HepG2 (cell line): ENCODE results near the gene B4GALT5. TPM values are rescaled to one million over a fixed set of nuclear protein-coding genes. Genes with fewer than 3 reads are reported as not detected.

Experiments
- ADNP ChIP-seq: sonication (generic); formaldehyde crosslinking; IDR thresholded peaks from 2 replicates; pipeline ENCODE4 v1.4.0; 2020; ENCODE audit warnings: missing genetic modification reagents
- ATAD3A ChIP-seq: sonication (generic); formaldehyde crosslinking; IDR thresholded peaks from 2 replicates; pipeline ENCODE4 v1.4.0; 2020; ENCODE audit warnings: missing genetic modification reagents
- DMAP1 ChIP-seq: IDR thresholded peaks from 2 replicates; pipeline ENCODE4 v1.6.1; 2016
- ELK4 ChIP-seq: sonication (generic); formaldehyde crosslinking; IDR thresholded peaks from 2 replicates; pipeline ENCODE4 v1.9.0; 2021; ENCODE audit warnings: missing genetic modification reagents, borderline replicate concordance
- ETS1 ChIP-seq: sonication (generic); formaldehyde crosslinking; IDR thresholded peaks from 2 replicates; pipeline ENCODE4 v1.4.0; 2020; ENCODE audit warnings: missing genetic modification reagents
- HIVEP1 ChIP-seq: sonication (generic); formaldehyde crosslinking; IDR thresholded peaks from 2 replicates; pipeline ENCODE4 v1.4.0; 2020; ENCODE audit warnings: mild to moderate bottlenecking, missing genetic modification reagents
- IKZF5 ChIP-seq: IDR thresholded peaks from 2 replicates; pipeline ENCODE4 v1.6.1; 2018; ENCODE audit warnings: missing genetic modification reagents, mild to moderate bottlenecking, missing compliant biosample characterization
- MAF1 ChIP-seq: sonication (generic); formaldehyde crosslinking; IDR thresholded peaks from 2 replicates; pipeline ENCODE4 v1.5.0; 2020; ENCODE audit warnings: missing genetic modification reagents, borderline replicate concordance
- NFYB ChIP-seq: sonication (generic); formaldehyde crosslinking; IDR thresholded peaks from 2 replicates; pipeline ENCODE4 v1.4.0; 2020; ENCODE audit warnings: missing genetic modification reagents
- PHF5A ChIP-seq: IDR thresholded peaks from one replicate; pipeline ENCODE4 v1.6.1; 2018; ENCODE audit warnings: low read depth, missing genetic modification reagents; ENCODE audit not compliant: unreplicated experiment
- POLR2AphosphoS2 ChIP-seq: IDR thresholded peaks from 2 replicates; pipeline ENCODE4 v1.6.1; 2011; ENCODE audit warnings: low read depth, low read length, improper control_type of control experiment
- RAD51 ChIP-seq: fragments of 450-650 bp; IDR thresholded peaks from 2 replicates; pipeline ENCODE4 v1.6.1; 2016; ENCODE audit warnings: borderline replicate concordance
- RFX3 ChIP-seq: IDR thresholded peaks from 2 replicates; pipeline ENCODE4 v1.6.1; 2016; ENCODE audit warnings: missing biosample characterization, missing genetic modification reagents
- SIX1 ChIP-seq: sonication (generic); formaldehyde crosslinking; IDR thresholded peaks from 2 replicates; pipeline ENCODE4 v1.4.0; 2020; ENCODE audit warnings: missing genetic modification reagents, borderline replicate concordance
- THAP9 ChIP-seq: sonication (generic); formaldehyde crosslinking; IDR thresholded peaks from 2 replicates; pipeline ENCODE4; 2020; ENCODE audit warnings: missing genetic modification reagents, mild to moderate bottlenecking, borderline replicate concordance
- ZMYM3 ChIP-seq: sonication (generic); formaldehyde crosslinking; IDR thresholded peaks from 2 replicates; pipeline ENCODE4 v1.5.1; 2020; ENCODE audit warnings: mild to moderate bottlenecking, missing genetic modification reagents
- ZNF225 ChIP-seq: sonication (generic); formaldehyde crosslinking; IDR thresholded peaks from 2 replicates; pipeline ENCODE4 v1.4.0; 2020; ENCODE audit warnings: mild to moderate bottlenecking, missing genetic modification reagents
- ZNF468 ChIP-seq: sonication (generic); formaldehyde crosslinking; IDR thresholded peaks from 2 replicates; pipeline ENCODE4 v1.8.0; 2022; ENCODE audit warnings: mild to moderate bottlenecking, moderate library complexity, missing genetic modification reagents
- ZNF513 ChIP-seq: sonication (generic); formaldehyde crosslinking; conservative IDR thresholded peaks from 2 replicates; pipeline ENCODE4 v1.5.0; 2020; ENCODE audit warnings: missing genetic modification reagents
- ZNF615 ChIP-seq: sonication (generic); formaldehyde crosslinking; IDR thresholded peaks from 2 replicates; pipeline ENCODE4 v1.5.0; 2020; ENCODE audit warnings: mild to moderate bottlenecking, missing genetic modification reagents, borderline replicate concordance
- ZNF674 ChIP-seq: sonication (generic); formaldehyde crosslinking; IDR thresholded peaks from 2 replicates; pipeline ENCODE4 v1.5.0; 2020; ENCODE audit warnings: low read depth, mild to moderate bottlenecking, missing genetic modification reagents
- ZNF839 ChIP-seq: sonication (generic); formaldehyde crosslinking; IDR thresholded peaks from 2 replicates; pipeline ENCODE4 v1.4.0; 2020; ENCODE audit warnings: missing genetic modification reagents, mild to moderate bottlenecking, borderline replicate concordance
- polyA plus RNA-seq, 8 experiments: library from polyadenylated mRNA; depleted of rRNA in 3 of 8; stranded (reverse) in 7 of 8; unstranded in 1 of 8; fragments of >200 nt; fragmentation: Illumina TruSeq in 4 of 8; extraction: Trizol in 4 of 8; gene quantifications; 2 replicates each; pipeline versions ENCODE4 v1.2.1 to v1.2.3, GENCODE V29; 2011 to 2016; ENCODE audit warnings: low read depth in 4 of 8, missing spikeins in 1 of 8, mixed read lengths in 1 of 8; ENCODE audit not compliant: insufficient read depth in 1 of 8
- total RNA-seq, 5 experiments: library from RNA; depleted of rRNA; stranded (reverse); fragments of >200 nt; fragmentation: Illumina TruSeq; extraction: Trizol; gene quantifications; 2 replicates each; pipeline ENCODE4 v1.2.3, GENCODE V29; 2016; ENCODE audit warnings: low read depth in 1 of 5

Gene B4GALT5
- total and polyA plus RNA-seq, 2 of the 13 experiments (the other 11 are each of a cell fraction or from before 2014, with no cell fraction given): 27.3 to 30.9 TPM

GRCh38 chr20:49583669-49584417 is 129.8 kb downstream of the B4GALT5 start (continued):
- TF ChIP-seq ZNF615 (no peak; the same call in 1 of the 2 replicates), IKZF5 (CRISPR knock-in tag) (peak; percentile 93), ZNF839 (peak; percentile 45; the same call in 1 of the 2 replicates), DMAP1 (peak; percentile 100), RAD51 (peak; percentile 54; the same call in 1 of the 2 replicates), SIX1 (CRISPR knock-in tag) (peak; percentile 45; the same call in 1 of the 2 replicates), ZNF513 (CRISPR knock-in tag) (no peak), RFX3 (CRISPR knock-in tag) (no peak), MAF1 (CRISPR knock-in tag) (peak; percentile 76; the same call in 1 of the 2 replicates), ELK4 (no peak), ZNF468 (CRISPR knock-in tag) (0 out of 2 replicates have a peak, but pooled peaks have one; percentile 60), THAP9 (CRISPR knock-in tag) (peak; percentile 86), NFYB (CRISPR knock-in tag) (peak; percentile 45; the same call in 1 of the 2 replicates), POLR2AphosphoS2 (peak; percentile 90; the same call in 1 of the 2 replicates), ZNF225 (CRISPR knock-in tag) (peak; percentile 95), ATAD3A (CRISPR knock-in tag) (no peak; the same call in 1 of the 2 replicates), ZNF674 (CRISPR knock-in tag) (no peak), ZMYM3 (CRISPR knock-in tag) (peak; percentile 92), PHF5A (CRISPR knock-in tag) (peak; percentile 69), ETS1 (no peak), ADNP (CRISPR knock-in tag) (no peak), HIVEP1 (CRISPR knock-in tag) (peak; percentile 91)
